Jurkat, Clone E6-1 (cell line): ENCODE measurements around the gene CCNJL.

Experiments used
- DNase-seq: peaks from one replicate; pipeline ENCODE4 v3.0.0-alpha.2; 2011; ENCODE audit warnings: low read depth, low spot score
- H3K4me3 ChIP-seq: 2 replicates; pipeline ENCODE4 v1.5.1; 2011; ENCODE audit warnings: mild to moderate bottlenecking, low read length, control low read depth, moderate library complexity

The CCNJL gene

DNA sequence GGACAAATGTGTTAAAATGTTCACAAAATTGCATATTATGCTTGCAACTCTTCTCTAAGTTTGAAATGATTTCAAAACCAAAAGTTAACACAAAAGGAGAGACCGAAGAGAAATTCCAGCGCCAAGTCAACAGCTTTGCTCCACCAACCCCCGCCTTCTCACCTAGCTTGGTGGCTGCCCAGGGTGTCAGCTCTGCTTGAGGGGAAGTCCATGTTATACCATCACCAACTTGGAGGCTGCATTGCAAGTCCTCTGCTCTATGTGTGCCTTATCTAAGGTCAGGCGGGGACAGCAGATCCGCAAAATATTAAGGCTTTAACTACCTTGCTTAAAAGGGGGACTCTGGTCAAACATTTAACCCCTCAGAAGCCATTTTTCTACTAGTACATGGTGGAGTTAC is 14.6 kb downstream of the CCNJL start:
- H3K4me3 ChIP-seq = no peak overlapping the region
- no peak for DNase-seq

DNA sequence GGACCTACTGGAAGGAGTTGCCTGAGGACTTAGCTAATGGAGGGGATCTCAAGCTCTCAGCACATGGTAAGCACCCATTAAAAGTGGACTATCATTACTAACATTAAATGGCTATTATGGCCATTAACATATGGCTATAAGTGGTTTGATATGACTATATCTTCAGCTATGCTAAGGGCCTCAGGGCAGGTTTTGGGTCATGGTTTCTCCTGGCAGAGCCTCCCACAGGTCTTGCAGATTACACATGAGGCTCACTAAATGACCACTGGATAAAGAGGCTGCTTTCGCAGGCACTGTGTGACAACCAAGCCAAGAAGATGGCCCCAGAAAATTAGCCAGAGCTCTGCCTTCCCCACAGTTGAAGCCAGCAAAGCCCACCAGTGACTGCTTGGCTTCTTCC is 15.4 kb downstream of the CCNJL start:
- no peak for DNase-seq
- no peak overlapping the region for H3K4me3 ChIP-seq

DNA sequence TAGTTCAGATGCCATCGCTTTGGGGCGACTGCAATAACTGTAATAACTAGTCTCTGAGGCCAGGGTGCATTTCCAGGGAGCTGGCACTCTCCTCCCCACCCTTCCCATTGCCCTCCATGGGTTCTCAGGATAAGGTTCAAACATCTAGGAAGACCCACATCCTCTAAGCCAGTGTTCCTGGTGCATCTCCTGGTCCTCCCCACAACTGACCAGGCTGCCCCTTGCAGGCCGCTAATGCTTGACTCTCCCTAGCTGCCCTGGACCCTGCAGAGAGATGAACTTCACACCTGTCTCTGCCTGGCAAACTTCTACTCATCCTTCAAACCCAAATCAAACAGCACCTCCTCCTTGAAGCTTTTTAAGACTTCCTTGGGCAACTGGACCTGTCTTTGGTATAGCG is 15.9 kb downstream of the CCNJL start:
- no peak for DNase-seq

DNA sequence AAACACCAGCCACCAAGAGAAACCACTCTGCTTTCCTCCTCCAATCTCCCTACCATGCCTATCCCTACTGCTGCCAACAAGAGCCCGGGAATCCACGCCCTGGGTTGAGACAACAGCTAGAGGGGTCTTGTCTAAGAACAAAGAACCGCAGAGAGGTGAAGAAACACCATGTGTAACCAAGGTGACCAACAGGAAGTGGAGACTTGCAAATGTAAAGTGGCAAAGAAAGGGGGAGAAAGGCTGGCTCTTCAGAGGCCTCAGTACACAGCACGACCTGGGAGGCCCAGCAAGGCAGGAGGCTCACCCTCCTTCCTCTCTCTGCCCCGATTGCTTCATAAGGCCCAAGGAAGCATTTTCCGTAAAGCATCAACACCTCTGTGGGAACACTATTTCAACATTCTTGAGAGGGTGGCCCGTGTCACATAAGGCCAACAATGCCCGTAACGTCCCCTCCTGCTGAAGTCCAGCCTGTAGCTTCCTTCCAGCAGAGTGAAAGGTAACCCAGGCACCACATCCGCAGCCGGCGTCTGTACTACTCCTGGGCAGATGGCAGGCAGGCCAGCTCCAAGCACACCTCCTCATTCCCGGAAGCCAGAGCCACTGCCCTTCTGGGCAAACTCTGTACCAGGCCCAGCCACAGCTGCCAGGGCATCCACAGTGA is 18.3 kb downstream of the CCNJL start:
- DNase-seq = peak; percentile 20
- H3K4me3 ChIP-seq = no peak overlapping the region

More for the DNA sequence above, 15.9 kb downstream of the CCNJL start:
- H3K4me3 ChIP-seq = no peak overlapping the region

DNA sequence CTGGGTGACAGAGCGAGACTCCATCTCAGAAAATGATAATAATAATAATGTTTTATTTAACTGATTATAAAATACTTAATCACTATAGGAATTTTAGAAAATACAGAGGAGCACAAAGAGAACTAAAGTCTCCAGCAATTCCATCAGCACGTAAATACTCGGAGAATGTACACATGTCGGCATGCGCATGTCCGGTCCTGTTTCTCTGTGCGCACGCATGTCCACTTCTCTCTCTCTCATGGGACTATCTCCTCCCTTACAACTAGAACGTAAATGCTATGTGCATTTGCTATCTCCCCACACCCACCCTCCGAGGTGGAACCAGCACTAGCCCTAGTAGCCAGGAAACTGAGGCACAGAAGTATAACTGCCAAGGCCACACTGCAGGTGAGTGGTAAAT is 19.0 kb downstream of the CCNJL start:
- no peak for DNase-seq
- no peak overlapping the region for H3K4me3 ChIP-seq

DNA sequence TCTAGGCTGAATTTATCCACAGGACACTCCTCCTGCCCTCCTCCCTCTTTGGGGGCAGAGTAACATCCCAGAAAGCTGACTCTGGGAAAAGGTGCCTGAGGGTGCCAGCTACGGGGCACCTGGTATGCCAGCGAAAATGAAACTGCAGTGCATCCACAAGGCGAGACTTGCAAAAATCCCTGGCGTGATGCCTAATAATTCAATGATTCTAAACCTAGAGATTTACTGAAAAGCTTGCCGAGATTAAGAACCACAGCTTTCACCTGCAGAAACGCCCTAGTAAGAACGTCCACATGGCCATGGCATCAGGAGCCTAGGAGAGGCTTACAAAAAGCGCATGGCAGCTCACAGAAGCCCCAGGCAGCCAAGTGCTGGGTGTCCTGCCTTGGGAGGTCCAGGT is 20.9 kb downstream of the CCNJL start:
- DNase-seq = no peak
- no peak overlapping the region for H3K4me3 ChIP-seq

DNA sequence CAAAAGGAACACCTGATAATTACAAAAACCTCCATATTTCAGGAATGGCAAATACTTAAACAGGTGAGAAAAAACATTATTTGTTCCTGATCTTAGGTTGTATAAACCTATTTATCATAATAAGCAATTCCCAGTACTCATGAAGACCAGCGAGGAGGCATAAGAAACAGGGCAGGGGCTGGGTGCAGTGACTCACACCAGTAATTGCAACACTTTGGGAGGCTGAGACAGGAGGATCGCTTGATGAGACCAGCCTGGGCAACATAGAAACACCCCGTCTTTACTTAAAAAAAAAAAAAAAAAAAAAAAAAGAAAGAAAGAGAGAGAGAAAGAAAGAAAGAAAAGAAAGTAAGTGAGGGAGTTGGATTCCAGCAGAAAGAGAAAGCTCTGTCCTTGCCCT is 21.6 kb downstream of the CCNJL start:
- no peak overlapping the region for H3K4me3 ChIP-seq

DNA sequence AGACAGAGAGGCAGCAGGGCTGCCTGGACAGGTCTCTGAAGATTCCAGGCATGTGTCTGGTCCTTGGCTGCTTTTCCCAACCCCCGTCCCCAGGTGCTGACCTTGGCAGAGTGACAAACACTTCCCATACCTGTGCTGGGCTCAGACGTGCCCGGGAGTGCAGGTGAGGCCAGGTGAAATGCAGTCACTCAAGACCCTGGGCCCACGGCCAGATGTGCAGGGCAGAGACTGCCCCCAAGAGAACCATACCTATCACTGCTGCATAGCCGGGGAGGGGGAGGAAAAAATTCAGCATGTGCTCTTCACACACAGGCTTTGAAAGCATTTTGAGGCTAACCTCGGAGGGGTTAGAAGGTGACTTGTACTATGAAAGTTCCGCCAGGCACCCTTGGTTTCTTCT is 22.6 kb downstream of the CCNJL start:
- DNase-seq = no peak
- no peak overlapping the region for H3K4me3 ChIP-seq

More for the DNA sequence above, 21.6 kb downstream of the CCNJL start:
- no peak for DNase-seq

DNA sequence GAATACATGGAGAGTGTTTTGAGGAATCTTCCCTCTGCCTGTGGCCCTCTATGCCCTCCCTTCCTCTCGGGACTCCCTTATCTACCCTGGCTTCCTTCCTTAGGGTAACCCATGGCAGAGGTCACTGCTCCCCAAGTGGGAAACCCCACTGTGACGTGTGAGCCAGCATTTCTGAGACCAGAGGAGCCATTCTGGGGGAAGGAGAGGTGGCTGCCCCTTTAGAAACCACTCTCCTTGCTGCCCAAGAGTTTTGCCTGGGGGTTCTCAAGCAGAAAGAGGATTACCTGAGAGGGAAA is 23.1 kb downstream of the CCNJL start:
- no peak for DNase-seq
- no peak overlapping the region for H3K4me3 ChIP-seq

DNA sequence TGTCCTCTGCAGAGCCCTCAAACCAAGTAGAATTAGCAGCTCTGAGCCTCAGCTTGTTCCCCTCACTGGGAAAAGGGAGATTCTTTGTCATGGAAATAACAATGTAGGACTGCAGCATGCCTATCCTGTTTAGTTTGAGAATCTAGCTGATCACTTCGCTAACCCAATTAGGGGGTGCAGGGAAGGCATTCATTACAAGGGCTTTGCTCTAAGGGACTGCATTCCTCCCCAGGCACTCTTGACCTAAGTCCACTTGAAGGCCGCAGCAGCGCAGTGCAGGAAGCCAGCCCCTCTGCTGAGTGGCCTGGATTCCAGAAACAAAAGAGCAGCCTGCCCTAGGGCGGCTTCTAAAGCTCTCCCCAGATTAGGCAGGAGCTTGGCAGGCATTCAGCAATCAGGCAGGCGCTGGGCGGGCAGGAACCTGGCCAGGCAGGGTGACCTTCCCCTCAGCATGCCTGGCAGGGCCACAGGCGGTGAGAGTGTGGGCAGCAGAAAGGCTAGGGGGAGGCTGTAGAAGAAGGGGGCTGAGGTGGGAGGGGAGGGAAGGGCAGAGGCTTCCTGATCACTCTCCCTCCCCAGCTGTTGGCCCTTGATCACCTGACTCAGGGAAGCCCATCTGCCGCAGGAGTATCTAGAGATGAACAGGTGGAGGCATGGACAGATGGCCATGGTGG is 24.8 kb downstream of the CCNJL start:
- H3K4me3 ChIP-seq = no peak overlapping the region
- DNase-seq = no peak

DNA sequence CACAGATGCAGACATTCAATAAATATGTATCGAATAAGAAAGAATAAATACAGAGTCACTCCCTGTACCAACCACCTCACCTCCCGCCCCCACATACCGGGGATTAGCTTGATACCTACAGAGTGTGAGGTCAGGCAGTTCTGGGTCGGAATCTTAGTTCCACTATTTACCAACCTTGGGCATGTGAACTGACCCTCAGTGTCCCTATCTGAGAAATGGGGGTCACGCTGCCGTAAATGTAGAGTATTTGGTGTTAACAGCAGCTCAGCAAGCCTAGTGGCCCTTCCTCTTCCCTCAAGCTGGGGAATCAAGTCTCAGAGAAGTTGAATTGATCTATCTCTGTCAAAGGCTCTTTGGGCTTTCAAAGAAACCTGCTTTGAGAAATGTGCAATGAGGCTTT is 25.4 kb downstream of the CCNJL start:
- H3K4me3 ChIP-seq = no peak overlapping the region
- DNase-seq = no peak

DNA sequence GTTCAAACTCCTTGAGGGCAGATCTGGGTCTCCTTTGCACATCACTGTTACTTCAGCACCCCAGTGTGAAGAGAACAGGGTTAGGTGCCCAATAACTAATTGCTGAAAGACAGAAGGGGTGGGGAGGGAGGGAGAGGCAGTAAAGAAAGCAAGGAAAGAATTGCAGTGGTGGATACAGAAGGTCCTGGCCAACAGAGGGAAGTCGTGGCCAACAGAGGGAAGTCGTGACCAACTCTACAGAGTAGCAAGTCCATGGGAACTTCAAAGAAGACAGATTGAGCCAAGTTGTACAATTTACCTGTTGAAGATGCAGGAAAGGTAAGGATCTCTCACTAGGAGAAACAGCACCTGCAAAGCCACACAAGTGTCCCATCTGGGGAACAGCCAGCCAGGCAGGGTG is 27.0 kb downstream of the CCNJL start:
- H3K4me3 ChIP-seq = no peak overlapping the region
- no peak for DNase-seq

DNA sequence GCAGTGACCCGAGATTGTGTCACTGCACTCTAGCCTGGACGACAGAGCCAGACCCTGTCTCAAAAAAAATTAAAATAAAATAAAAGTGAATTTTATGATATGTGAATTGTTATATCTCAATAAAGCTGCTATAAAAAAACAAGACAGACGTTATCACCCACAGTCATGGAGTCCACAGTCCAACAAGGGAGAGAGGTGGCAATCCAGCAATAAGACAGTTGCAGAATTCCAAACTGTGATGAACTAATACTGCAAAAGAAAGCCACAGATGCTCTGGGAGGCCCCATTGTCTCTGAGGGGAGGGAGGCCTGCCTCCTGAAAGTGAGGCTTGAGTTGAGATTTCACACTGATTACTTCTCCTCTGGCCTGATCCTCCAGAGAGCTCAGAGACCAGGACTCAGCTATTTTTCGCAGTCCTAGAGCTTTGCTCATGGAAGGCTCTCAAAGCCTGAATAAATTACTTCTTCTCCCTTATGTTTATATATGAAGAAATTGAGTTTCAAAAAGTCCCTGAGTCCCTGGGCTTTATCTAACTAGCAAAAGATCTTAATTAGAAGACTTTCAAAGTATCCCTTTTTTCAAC is 28.0 kb downstream of the CCNJL start:
- no peak for DNase-seq
- no peak overlapping the region for H3K4me3 ChIP-seq

DNA sequence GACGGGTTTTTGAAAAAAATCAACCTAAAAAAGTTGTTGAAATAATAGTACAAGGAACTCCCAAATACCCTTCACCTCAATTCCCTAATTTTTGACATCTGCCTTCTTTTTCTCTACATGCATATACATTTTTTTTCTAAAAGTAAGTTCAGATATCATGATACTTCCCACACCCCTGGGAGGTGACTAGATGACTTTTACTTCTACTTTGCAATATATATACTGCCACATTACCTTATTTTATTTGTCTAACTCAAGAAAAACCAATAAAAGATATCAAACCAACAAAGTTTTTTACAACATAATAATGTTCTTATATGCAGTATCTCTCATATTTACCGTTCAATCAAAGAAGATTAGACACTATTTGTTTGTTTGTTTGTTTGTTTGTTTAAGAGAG is 31.1 kb downstream of the CCNJL start:
- H3K4me3 ChIP-seq = no peak overlapping the region
- no peak for DNase-seq

DNA sequence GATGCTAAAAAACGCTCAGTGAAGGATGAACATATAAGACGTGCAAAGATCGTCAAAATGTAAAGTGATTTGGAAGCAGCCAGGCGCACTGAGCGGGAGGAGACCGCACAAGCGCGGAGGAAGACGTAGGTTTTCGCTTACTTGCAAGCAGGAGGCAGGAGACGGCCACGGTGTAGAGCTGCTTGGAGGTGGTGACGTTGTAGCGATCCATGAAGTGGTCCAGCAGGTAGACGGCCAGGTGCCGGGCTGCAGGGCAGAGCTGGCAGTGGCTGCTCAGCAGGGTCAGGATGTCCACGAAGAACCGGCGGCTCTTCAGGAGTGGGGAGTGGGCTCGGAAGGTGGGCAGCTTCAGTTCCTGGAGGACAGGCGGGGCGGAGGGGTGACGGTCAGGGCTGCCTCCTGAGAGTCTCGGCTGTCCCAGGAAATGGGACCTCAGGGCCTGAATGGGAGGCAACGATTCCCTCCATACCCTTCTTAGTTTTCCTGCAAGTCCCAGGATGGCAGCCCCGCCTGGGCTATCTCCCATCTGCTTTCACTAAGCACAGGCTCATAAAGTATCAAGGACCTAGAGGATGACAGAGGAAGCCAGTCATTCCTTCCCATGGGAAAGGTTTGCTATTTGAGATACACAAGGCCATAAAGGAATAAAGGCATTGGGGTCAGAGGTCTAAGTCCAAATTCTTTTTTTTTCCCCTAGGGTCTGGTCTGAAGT is 31.8 kb downstream of the CCNJL start:
- H3K4me3 ChIP-seq = no peak overlapping the region

DNA sequence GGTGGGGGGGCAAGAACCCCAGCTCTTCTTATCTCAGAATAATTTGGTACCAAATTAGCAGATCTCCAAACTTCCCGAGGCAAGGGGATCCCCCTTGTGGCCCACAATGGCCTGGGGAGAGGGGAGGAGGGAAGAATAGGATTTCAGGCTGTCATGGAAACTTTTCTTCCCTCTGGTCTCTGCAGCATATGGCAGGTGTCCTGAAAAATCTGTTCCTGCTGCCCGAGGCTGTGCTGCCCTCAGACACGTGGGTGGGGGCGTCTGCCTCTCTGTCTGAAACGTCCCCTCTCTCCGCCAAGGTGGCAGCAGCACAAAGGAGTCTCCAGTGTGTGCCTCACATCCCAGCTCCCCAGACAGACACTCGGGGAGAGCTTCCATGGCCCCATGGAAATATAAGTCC is 34.0 kb downstream of the CCNJL start:
- no peak overlapping the region for H3K4me3 ChIP-seq
- no peak for DNase-seq

More for the DNA sequence above, 31.8 kb downstream of the CCNJL start:
- no peak for DNase-seq

DNA sequence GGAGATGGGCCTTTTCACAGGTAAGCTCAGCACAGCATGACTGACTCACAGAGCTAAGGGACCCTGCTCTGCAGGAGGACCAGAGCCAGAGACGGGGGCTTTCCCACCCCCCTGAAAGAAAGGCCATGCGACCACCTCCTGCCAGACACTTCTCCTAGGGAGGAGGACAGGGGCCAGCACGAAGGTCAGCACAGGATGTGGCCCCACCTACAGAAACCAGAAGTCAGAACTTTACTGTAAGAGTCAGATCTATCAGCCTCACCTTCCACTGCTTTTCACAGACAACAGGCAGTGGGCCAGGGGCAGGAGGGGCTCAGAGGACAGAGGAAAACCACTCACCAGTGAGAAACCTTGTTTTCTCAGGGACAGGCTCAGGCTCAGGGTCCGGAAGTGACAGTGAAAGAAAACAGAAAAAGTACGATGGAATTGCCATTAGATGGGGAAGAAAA is 37.9 kb downstream of the CCNJL start:
- DNase-seq = no peak
- H3K4me3 ChIP-seq = no peak overlapping the region

DNA sequence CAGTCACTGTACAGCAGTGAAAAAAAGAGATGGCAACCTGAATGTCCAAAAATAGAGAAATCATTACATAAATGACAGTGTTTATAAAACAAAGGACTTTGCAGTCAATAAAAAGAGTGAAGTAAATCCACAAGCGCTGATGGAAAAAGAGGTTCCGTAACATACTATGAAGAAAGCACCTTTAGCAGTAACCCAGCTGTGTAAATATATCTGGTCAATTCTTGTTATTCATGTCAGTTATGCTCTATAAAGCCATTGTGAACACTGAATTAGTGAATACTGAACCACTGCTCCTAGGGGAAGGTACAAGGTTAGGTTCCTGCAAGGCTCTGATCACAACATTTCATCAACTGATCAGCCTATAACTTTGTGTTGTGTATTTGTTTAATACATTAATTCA is 39.5 kb downstream of the CCNJL start:
- no peak for DNase-seq
- H3K4me3 ChIP-seq = no peak overlapping the region

DNA sequence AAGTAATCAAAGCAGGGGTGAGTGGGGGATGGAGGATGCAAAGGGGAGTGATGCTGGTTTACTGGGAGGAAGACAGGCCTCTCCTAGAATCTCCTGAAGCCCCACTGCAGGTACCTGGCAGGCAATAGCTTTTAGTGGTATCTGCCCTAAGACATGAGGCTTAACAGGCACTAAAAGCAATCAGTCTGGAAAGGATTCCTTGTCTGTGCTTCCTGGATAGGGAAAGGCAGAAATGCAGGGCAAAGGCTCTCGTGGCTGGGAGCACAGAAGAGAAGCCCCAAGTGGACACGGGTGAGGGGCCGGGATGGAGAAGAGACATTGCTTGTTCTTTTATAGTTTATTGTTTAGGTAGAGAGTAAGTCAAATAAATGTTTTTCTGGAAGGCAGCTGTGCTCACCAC is 40.1 kb downstream of the CCNJL start:
- H3K4me3 ChIP-seq = no peak overlapping the region
- no peak for DNase-seq

DNA sequence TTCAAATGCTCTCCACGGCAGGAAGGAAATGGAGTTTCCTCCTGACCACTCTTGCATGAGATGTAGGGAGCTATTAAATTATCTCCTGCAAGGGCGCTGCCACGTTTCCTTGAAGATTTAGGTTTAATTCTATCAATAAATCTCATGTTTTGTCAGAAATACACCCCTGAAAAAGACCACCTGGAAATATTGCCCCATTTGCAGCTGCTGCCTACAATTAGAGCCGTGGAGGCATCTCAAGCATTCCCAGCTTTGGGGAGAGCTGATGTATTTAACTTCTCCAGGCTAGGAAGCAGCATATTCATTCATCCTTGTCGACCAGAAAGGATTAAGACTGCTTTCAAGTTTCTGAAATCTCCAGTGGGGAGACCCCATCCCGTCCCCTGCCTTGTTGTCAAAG is 40.5 kb downstream of the CCNJL start:
- no peak for DNase-seq
- no peak overlapping the region for H3K4me3 ChIP-seq
